CD14-positive monocyte (primary cell): ENCODE data around the gene C7orf25. TPM values are rescaled to one million over a fixed set of nuclear protein-coding genes. Genes with fewer than 3 reads are reported as not detected.

Experiments used
- DNase-seq, 3 donors: peaks; one replicate each; pipeline ENCODE4 v3.0.0-alpha.2; 2011 to 2022
- H2AFZ ChIP-seq: 2 replicates; pipeline ENCODE4 v1.6.0; 2012; ENCODE audit warnings: mild to moderate bottlenecking, low read depth, low read length, inconsistent platforms; ENCODE audit not compliant: insufficient read depth, poor library complexity, severe bottlenecking
- H3K27ac ChIP-seq, 2 donors: 1 replicate in 1 of 2; 2 replicates in 1 of 2; pipeline ENCODE4 v1.5.1; 2012 to 2013; ENCODE audit warnings: low read length in 2 of 2, control low read depth in 1 of 2, inconsistent platforms in 1 of 2, low read depth in 1 of 2, mild to moderate bottlenecking in 1 of 2
- H3K27me3 ChIP-seq, 2 donors: one replicate each; pipeline versions ENCODE4 v1.6.0 to v1.6.1; 2011 to 2013; ENCODE audit warnings: low read length in 2 of 2; ENCODE audit not compliant: control insufficient read depth in 2 of 2, insufficient read depth in 2 of 2
- H3K36me3 ChIP-seq, 2 donors: replicated peaks in 1 of 2; 1 replicate in 1 of 2; 2 replicates in 1 of 2; pipeline versions ENCODE4 v1.5.1 to v1.6.1; 2012 to 2013; ENCODE audit warnings: low read length in 2 of 2, control low read depth in 1 of 2, inconsistent platforms in 1 of 2, mild to moderate bottlenecking in 1 of 2; ENCODE audit not compliant: insufficient read depth in 2 of 2, control insufficient read depth in 1 of 2
- H3K4me1 ChIP-seq, 2 donors: 1 replicate in 1 of 2; 2 replicates in 1 of 2; pipeline versions ENCODE4 v1.5.1 to v1.6.1; 2012 to 2013; ENCODE audit warnings: low read length in 2 of 2, control low read depth in 1 of 2, inconsistent platforms in 1 of 2, mild to moderate bottlenecking in 1 of 2, moderate library complexity in 1 of 2; ENCODE audit not compliant: insufficient read depth in 2 of 2, control insufficient read depth in 1 of 2
- H3K4me2 ChIP-seq: replicated peaks from 2 replicates; pipeline ENCODE3; 2012; ENCODE audit warnings: low read length, moderate library complexity, mild to moderate bottlenecking; ENCODE audit not compliant: poor library complexity, severe bottlenecking; ENCODE audit errors: extremely low read depth
- H3K4me3 ChIP-seq, 3 experiments: fragments of 200-600 bp in 1 of 3; sonication (generic) in 1 of 3; replicated peaks in 1 of 3; 1 replicate in 2 of 3; 2 replicates in 1 of 3; pipeline ENCODE4 v1.5.1; 2011 to 2013; ENCODE audit warnings: low read length in 3 of 3, mild to moderate bottlenecking in 3 of 3, control low read depth in 2 of 3, low read depth in 2 of 3, inconsistent platforms in 1 of 3, moderate library complexity in 1 of 3
- H3K79me2 ChIP-seq: 2 replicates; pipeline ENCODE4 v1.6.0; 2012; ENCODE audit warnings: mild to moderate bottlenecking, control low read depth, inconsistent platforms, low read length, moderate library complexity; ENCODE audit not compliant: insufficient read depth
- H3K9ac ChIP-seq: 2 replicates; pipeline ENCODE4 v1.6.0; 2017; ENCODE audit warnings: low read length, mild to moderate bottlenecking; ENCODE audit not compliant: insufficient read depth, poor library complexity, severe bottlenecking
- H3K9me3 ChIP-seq, 2 donors: replicated peaks in 1 of 2; 1 replicate in 1 of 2; 2 replicates in 1 of 2; pipeline versions ENCODE4 v1.5.1 to v1.6.1; 2012 to 2013; ENCODE audit warnings: low read length in 2 of 2, control low read depth in 1 of 2; ENCODE audit not compliant: control insufficient read depth in 1 of 2, insufficient read depth in 1 of 2
- H4K20me1 ChIP-seq: 2 replicates; pipeline ENCODE4 v1.6.0; 2012; ENCODE audit warnings: mild to moderate bottlenecking, low read length, control low read depth, moderate library complexity; ENCODE audit not compliant: insufficient read depth
- H3K27ac Mint-ChIP-seq, 7 donors: one replicate each; pipeline ENCODE4 v1.8.0; 2020; ENCODE audit warnings: mild to moderate bottlenecking in 7 of 7, mixed read lengths in 7 of 7, moderate library complexity in 6 of 7, inconsistent platforms in 2 of 7
- H3K27me3 Mint-ChIP-seq, 3 donors: one replicate each; pipeline ENCODE4 v1.8.0; 2021 to 2022; ENCODE audit warnings: low read depth in 3 of 3, mild to moderate bottlenecking in 3 of 3, mixed read lengths in 3 of 3, moderate library complexity in 3 of 3, inconsistent platforms in 1 of 3
- H3K36me3 Mint-ChIP-seq, 2 donors: one replicate each; pipeline ENCODE4 v1.8.0; 2020; ENCODE audit warnings: mixed read lengths in 2 of 2, inconsistent platforms in 1 of 2, mild to moderate bottlenecking in 1 of 2
- H3K4me1 Mint-ChIP-seq: one replicate; pipeline ENCODE4 v1.8.0; 2020; ENCODE audit warnings: mild to moderate bottlenecking, mixed read lengths
- H3K4me3 Mint-ChIP-seq, 2 donors: one replicate each; pipeline ENCODE4 v1.8.0; 2020; ENCODE audit warnings: mild to moderate bottlenecking in 2 of 2, mixed read lengths in 2 of 2, moderate library complexity in 1 of 2
- H3K9me3 Mint-ChIP-seq, 7 donors: one replicate each; pipeline ENCODE4 v1.8.0; 2020 to 2022; ENCODE audit warnings: mixed read lengths in 7 of 7, mild to moderate bottlenecking in 6 of 7, moderate library complexity in 6 of 7, inconsistent platforms in 2 of 7
- WGBS: methylation state at CpG from one replicate; pipeline ENCODE4 v1.1.5; 2013; ENCODE audit warnings: missing lambda C conversion rate; ENCODE audit not compliant: insufficient coverage; 5-methylcytosine and 5-hydroxymethylcytosine counted together
- intact Hi-C, 2 donors: fragments of 100-400 bp; cut with micrococcal nuclease; formaldehyde crosslinking; loops; one replicate each; pipeline versions ENCODE4 v1.15.0 to v1.15.1; 2023
- polyA plus RNA-seq, 3 donors: library from polyadenylated mRNA; depleted of rRNA in 1 of 3; unstranded in 2 of 3; stranded (reverse) in 1 of 3; fragments of 300-500 nt in 2 of 3; fragments of >200 nt in 1 of 3; fragmentation: Illumina TruSeq in 2 of 3; gene quantifications; 1 replicate in 2 of 3; 2 replicates in 1 of 3; pipeline ENCODE4 v1.2.3, GENCODE V29; 2012 to 2021
- TF ChIP-seq, protein P1 (sequence below): fragments of 200-600 bp; IDR thresholded peaks from one replicate; pipeline ENCODE4 v1.8.0; 2022; ENCODE audit warnings: antibody characterized with exemption, mild to moderate bottlenecking

Gene C7orf25
- polyA plus RNA-seq, 3 donors = 0.96 to 2.6 (median 2.5) TPM

DNA sequence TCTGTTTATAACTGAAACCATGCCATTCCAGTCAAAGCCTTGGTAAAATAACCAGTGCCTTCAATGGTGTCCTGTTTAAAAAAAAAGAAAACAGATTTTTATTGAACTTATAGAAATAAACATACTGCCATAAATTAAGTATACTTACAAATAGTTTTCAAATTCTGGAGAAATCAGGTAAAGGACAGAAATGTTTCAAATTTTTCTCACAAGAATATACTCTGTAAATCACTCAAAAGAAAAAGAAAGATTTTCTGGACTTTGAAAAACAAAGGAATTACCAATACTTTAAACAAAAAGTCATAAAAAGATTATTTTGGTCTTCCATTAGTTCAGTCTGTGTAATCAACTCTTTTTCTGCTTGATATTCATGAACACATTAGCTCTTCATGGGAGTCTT is 44.2 kb upstream of the C7orf25 start:
- Histone ChIP-seq H4K20me1 (no peaks in the 10 kb centered on the region), H3K79me2 (no peaks in the 10 kb centered on the region), H3K36me3 (no peaks in the 10 kb centered on the region), H2AFZ (no peak overlapping the region), H3K4me2 (no peak overlapping the region), H3K4me1 (no peaks in the 10 kb centered on the region), H3K9me3 (peaks cover 0 to 4% of the 10 kb centered on the region in 2 donors), H3K27ac (no peak overlapping the region), H3K9ac (no peak overlapping the region), H3K4me3 (no peak overlapping the region), H3K27me3 (no peaks in the 10 kb centered on the region)
- Mint-ChIP-seq H3K4me1 (no peaks in the 10 kb centered on the region), H3K27ac (no peak overlapping the region), H3K4me3 (no peak overlapping the region), H3K36me3 (no peaks in the 10 kb centered on the region), H3K9me3 (peaks cover 2 to 14% (median 9%) of the 10 kb centered on the region in 7 donors), H3K27me3 (peaks cover 0 to 3% (median 1%) of the 10 kb centered on the region in 3 donors)
- TF ChIP-seq, protein P1, sequence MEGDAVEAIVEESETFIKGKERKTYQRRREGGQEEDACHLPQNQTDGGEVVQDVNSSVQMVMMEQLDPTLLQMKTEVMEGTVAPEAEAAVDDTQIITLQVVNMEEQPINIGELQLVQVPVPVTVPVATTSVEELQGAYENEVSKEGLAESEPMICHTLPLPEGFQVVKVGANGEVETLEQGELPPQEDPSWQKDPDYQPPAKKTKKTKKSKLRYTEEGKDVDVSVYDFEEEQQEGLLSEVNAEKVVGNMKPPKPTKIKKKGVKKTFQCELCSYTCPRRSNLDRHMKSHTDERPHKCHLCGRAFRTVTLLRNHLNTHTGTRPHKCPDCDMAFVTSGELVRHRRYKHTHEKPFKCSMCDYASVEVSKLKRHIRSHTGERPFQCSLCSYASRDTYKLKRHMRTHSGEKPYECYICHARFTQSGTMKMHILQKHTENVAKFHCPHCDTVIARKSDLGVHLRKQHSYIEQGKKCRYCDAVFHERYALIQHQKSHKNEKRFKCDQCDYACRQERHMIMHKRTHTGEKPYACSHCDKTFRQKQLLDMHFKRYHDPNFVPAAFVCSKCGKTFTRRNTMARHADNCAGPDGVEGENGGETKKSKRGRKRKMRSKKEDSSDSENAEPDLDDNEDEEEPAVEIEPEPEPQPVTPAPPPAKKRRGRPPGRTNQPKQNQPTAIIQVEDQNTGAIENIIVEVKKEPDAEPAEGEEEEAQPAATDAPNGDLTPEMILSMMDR = no peak
- no peak for DNase-seq
- intact Hi-C loops = no loop called here

DNA sequence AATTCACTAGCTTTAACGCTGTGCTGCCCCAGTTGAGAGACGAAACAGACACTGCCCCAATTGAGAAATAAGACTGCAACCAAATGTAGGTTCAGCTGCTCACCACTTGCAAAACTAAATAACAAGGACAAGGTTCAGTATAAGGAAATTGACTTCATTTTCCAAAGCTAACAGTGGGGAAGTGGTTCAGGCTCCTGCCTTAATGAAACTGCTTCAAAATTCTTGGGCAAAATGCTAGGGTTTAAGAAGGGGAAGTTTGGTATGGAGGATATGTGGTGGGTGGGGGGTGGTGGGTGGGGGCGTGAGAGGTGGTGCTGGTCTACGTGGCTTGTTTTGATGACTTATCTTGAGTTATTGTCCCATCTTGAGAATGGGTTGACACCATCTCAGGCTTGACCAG is 42.1 kb upstream of the C7orf25 start:
- no peak overlapping the region for H3K4me2 ChIP-seq
- no peaks in the 10 kb centered on the region for H3K4me1 ChIP-seq
- no peaks in the 10 kb centered on the region for H3K36me3 Mint-ChIP-seq
- no peak overlapping the region for H2AFZ ChIP-seq
- intact Hi-C loops = no loop called here
- no peak overlapping the region for H3K4me3 ChIP-seq
- H3K27me3 ChIP-seq = no peaks in the 10 kb centered on the region
- TF ChIP-seq, protein P1 = no peak
- no peak for DNase-seq
- no peaks in the 10 kb centered on the region for H3K79me2 ChIP-seq
- no peak overlapping the region for H3K4me3 Mint-ChIP-seq
- H3K27ac ChIP-seq = no peak overlapping the region
- H4K20me1 ChIP-seq = no peaks in the 10 kb centered on the region
- H3K27ac Mint-ChIP-seq = no peak overlapping the region
- WGBS = 47% methylated on average over 2 of the region's 4 CpGs
- H3K36me3 ChIP-seq = no peaks in the 10 kb centered on the region
- H3K9me3 Mint-ChIP-seq = peaks cover 2 to 20% (median 9%) of the 10 kb centered on the region in 7 donors
- H3K4me1 Mint-ChIP-seq = no peaks in the 10 kb centered on the region
- H3K9me3 ChIP-seq = peaks cover 0 to 4% of the 10 kb centered on the region in 2 donors
- peaks cover 0 to 3% (median 1%) of the 10 kb centered on the region in 3 donors for H3K27me3 Mint-ChIP-seq
- no peak overlapping the region for H3K9ac ChIP-seq
